HEK293 (cell line): ENCODE data around the gene XIRP2.

Experiments
- TCF7L2 ChIP-seq: IDR thresholded peaks from 2 replicates; pipeline ENCODE4 v1.6.1; 2011; ENCODE audit warnings: low read depth, mild to moderate bottlenecking, inconsistent platforms, low read length, moderate library complexity, borderline replicate concordance
- ZBTB7A ChIP-seq: fragments of 450-650 bp; formaldehyde crosslinking; IDR thresholded peaks from 2 replicates; pipeline ENCODE4 v1.5.1; 2016; ENCODE audit warnings: low read depth, missing biosample characterization, missing genetic modification characterization
- ZNF174 ChIP-seq: fragments of 450-650 bp; formaldehyde crosslinking; IDR thresholded peaks from 2 replicates; pipeline ENCODE4 v1.5.0; 2017; ENCODE audit warnings: missing biosample characterization, mild to moderate bottlenecking, missing genetic modification characterization
- ZNF175 ChIP-seq: fragments of 450-650 bp; formaldehyde crosslinking; IDR thresholded peaks from 2 replicates; pipeline ENCODE4 v1.5.1; 2016; ENCODE audit warnings: missing biosample characterization, missing genetic modification characterization
- ZNF768 ChIP-seq: fragments of 450-650 bp; formaldehyde crosslinking; IDR thresholded peaks from 2 replicates; pipeline ENCODE4 v1.5.1; 2018; ENCODE audit warnings: missing biosample characterization, mild to moderate bottlenecking, missing genetic modification characterization
- ZSCAN18 ChIP-seq: fragments of 450-650 bp; formaldehyde crosslinking; IDR thresholded peaks from 2 replicates; pipeline ENCODE4 v1.5.1; 2016; ENCODE audit warnings: missing biosample characterization, missing genetic modification characterization
- TF ChIP-seq, protein P1 (sequence below): fragments of 450-650 bp; formaldehyde crosslinking; IDR thresholded peaks from 2 replicates; pipeline ENCODE4 v1.5.1; 2016; ENCODE audit warnings: missing biosample characterization, missing genetic modification characterization
- TF ChIP-seq, protein P2 (sequence below): fragments of 450-650 bp; formaldehyde crosslinking; IDR thresholded peaks from 2 replicates; pipeline ENCODE4 v1.5.1; 2016; ENCODE audit warnings: missing biosample characterization, missing genetic modification characterization

DNA sequence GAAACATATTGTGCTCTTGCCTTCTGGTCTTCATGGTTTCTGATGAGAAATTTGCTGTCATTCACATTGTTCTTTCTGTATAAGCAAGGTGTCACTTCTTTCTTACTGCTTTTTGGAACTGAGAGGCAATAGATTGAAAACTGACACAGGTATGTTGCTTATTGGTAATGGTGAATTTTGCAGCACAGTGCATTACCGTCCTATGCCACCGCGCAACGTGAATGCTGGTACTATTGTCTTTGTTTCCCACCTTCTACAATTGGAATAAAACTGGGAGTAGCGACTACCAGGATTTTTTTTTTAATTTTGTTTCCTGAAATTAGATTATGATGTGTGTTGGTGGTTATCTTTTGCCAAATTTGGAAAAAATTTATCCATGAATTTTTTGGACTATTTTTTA lies 11.4 kb downstream of the XIRP2 start:
- TF ChIP-seq, protein P1, sequence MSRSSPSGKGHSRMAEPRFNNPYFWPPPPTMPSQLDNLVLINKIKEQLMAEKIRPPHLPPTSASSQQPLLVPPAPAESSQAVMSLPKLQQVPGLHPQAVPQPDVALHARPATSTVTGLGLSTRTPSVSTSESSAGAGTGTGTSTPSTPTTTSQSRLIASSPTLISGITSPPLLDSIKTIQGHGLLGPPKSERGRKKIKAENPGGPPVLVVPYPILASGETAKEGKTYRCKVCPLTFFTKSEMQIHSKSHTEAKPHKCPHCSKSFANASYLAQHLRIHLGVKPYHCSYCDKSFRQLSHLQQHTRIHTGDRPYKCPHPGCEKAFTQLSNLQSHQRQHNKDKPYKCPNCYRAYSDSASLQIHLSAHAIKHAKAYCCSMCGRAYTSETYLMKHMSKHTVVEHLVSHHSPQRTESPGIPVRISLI (tag by site-specific recombination): no peak
- TF ChIP-seq, protein P2, sequence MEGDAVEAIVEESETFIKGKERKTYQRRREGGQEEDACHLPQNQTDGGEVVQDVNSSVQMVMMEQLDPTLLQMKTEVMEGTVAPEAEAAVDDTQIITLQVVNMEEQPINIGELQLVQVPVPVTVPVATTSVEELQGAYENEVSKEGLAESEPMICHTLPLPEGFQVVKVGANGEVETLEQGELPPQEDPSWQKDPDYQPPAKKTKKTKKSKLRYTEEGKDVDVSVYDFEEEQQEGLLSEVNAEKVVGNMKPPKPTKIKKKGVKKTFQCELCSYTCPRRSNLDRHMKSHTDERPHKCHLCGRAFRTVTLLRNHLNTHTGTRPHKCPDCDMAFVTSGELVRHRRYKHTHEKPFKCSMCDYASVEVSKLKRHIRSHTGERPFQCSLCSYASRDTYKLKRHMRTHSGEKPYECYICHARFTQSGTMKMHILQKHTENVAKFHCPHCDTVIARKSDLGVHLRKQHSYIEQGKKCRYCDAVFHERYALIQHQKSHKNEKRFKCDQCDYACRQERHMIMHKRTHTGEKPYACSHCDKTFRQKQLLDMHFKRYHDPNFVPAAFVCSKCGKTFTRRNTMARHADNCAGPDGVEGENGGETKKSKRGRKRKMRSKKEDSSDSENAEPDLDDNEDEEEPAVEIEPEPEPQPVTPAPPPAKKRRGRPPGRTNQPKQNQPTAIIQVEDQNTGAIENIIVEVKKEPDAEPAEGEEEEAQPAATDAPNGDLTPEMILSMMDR (tag by site-specific recombination): no peak
- no peak for TF ChIP-seq ZNF174
- no peak for TF ChIP-seq ZBTB7A (tag by site-specific recombination)
- TF ChIP-seq ZNF175 (tag by site-specific recombination): no peak
- no peak for TF ChIP-seq ZNF768
- no peak for TF ChIP-seq TCF7L2
- TF ChIP-seq ZSCAN18 (tag by site-specific recombination): no peak
